LoVo (cell line): ENCODE results near the gene PTPN14.
"Not testable (repeated sequence)": the region's sequence is repeated elsewhere in the genome, so short reads cannot be mapped to it uniquely, and the experiment has no call there.

Experiments used
- DNase-seq: peaks from one replicate; pipeline ENCODE4 v3.0.0-alpha.2; 2016; ENCODE audit warnings: low spot score

PTPN14 gene

GRCh38 chr1:214510914-214511638, 40.3 kb downstream of the PTPN14 start:
- DNase-seq: no peak

- DNase-seq: no peak
Measured at GRCh38 chr1:214510477-214510876, 40.9 kb downstream of the PTPN14 start.

GRCh38 chr1:214509622-214510021, 41.8 kb downstream of the PTPN14 start:
- not testable (repeated sequence) for DNase-seq

GRCh38 chr1:214506972-214507431, 44.4 kb downstream of the PTPN14 start:
- peak; percentile 84 for DNase-seq

- no peak for DNase-seq
Measured at GRCh38 chr1:214505134-214505533, 46.3 kb downstream of the PTPN14 start.

- DNase-seq: no peak
Measured at GRCh38 chr1:214504330-214504729, 47.1 kb downstream of the PTPN14 start.

- DNase-seq: peak; percentile 59
Measured at GRCh38 chr1:214503553-214503952, 47.8 kb downstream of the PTPN14 start.

GRCh38 chr1:214500340-214501055, 50.9 kb downstream of the PTPN14 start:
- DNase-seq: no peak

- no peak for DNase-seq
Measured at GRCh38 chr1:214499732-214500131, 51.7 kb downstream of the PTPN14 start.

- no peak for DNase-seq
Measured at GRCh38 chr1:214498021-214498420, 53.4 kb downstream of the PTPN14 start.

- DNase-seq: no peak
Measured at GRCh38 chr1:214496126-214496525, 55.3 kb downstream of the PTPN14 start.

- peak; percentile 60 for DNase-seq
Measured at GRCh38 chr1:214494706-214495105, 56.7 kb downstream of the PTPN14 start.

- not testable (repeated sequence) for DNase-seq
Measured at GRCh38 chr1:214494179-214494578, 57.2 kb downstream of the PTPN14 start.

- DNase-seq: no peak
Measured at GRCh38 chr1:214493126-214493796, 58.1 kb downstream of the PTPN14 start.

- DNase-seq: no peak
Measured at GRCh38 chr1:214492401-214493075, 58.9 kb downstream of the PTPN14 start.

GRCh38 chr1:214491468-214492146, 59.8 kb downstream of the PTPN14 start:
- no peak for DNase-seq

- DNase-seq: no peak
Measured at GRCh38 chr1:214485151-214485550, 66.3 kb downstream of the PTPN14 start.

- not testable (repeated sequence) for DNase-seq
Measured at GRCh38 chr1:214483180-214483579, 68.2 kb downstream of the PTPN14 start.

- peak; percentile 34 for DNase-seq
Measured at GRCh38 chr1:214481983-214482634, 69.3 kb downstream of the PTPN14 start.

GRCh38 chr1:214476986-214477870, 74.2 kb downstream of the PTPN14 start:
- no peak for DNase-seq
